Right ventricle myocardium superior (tissue), 1 donor: Measurements from ENCODE around the gene ATP5MC3. TPM values are rescaled to one million over a fixed set of nuclear protein-coding genes. Genes with fewer than 3 reads are reported as not detected.

ENCODE experiments used
- ATAC-seq: fragments of 200-7000 bp; cut with Tn5 transposase; one replicate; pipeline ENCODE4 v1.9.1; 2020; ENCODE audit warnings: mild to moderate bottlenecking; ENCODE audit not compliant: poor library complexity
- DNase-seq: peaks from one replicate; pipeline ENCODE4 v3.0.0-alpha.2; 2020
- intact Hi-C: fragments of 100-400 bp; cut with DNase I; formaldehyde crosslinking; loops from one replicate; pipeline ENCODE4 v1.11.2; 2022
- microRNA-seq: library from miRNA; unstranded; fragments of <30 nt; microRNA quantifications from one replicate; pipeline ENCODE4 v1.2.0, GENCODE V29; 2020
- total RNA-seq: library from RNA; stranded (reverse); fragmentation: NEBNext Ultra II Directional; extraction: Animal tissue kit (Norgen Biotek cat#: 25700); gene quantifications from one replicate; pipeline ENCODE4 v1.2.1, GENCODE V29; 2021
- donor health status: DM: no; HTN: yes; CAD: no; lungs with severe emphysema.

Gene ATP5MC3
- total RNA-seq, 1 donor from 2014 or later: 1,284 TPM

DNA sequence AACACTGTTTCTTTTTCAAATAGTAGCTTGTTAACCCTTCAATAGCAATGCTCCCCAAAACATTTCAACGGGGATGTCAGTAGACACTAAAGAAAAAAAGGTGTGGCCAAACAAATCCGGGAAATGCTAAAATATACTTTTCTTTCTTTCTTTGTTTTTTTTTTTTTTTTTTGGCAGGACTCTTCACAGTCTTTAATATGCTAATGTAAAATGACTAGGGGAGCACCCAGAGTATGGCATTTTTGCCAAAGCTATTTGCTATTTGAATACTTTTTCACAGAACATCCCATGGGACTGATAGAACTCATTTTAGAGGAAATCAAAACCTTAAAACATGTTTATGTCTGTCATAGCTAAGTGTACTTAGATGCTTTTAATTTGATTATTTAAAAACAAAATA, 45.6 kb downstream of the ATP5MC3 start:
- intact Hi-C loops: no loop called here
- DNase-seq (no peak), ATAC-seq (no peak)

DNA sequence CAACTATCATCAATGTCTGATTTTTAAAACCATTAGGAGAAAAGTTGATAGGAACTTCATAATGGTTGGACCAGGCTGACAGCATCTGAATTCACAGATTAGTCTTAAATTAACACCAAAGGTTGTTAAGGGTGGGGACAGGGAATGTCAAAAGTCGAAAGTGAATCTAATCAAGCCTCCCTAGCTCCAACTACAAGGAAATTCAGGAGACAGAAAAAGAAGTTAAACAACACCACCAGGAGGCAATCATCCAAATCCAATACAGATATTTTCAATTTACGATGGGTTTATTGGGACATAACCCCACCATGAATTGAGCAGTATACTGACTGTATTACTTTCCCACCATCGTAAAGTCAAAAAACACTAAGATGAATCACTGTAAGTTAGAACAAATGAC, 46.3 kb downstream of the ATP5MC3 start:
- ATAC-seq (no peak), DNase-seq (no peak)
- intact Hi-C loops: no loop called here

DNA sequence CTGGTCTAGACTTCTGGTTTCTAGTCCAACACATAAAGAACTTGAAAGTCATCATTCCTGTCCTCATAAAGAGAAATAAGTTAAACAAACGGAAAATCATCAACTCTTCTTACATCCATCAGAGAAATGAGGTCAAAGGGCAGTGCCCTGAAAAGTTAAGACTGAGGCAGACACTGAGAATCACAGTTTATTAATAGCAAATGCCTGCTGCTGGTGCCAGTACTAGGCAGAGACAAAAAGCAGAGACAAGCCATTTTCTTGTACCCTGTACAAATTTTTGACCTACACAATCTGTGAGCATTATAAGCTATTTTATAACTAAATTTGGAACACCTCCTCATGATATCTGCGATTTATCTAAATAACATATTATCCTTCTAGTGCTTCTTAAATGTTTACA, 50.3 kb downstream of the ATP5MC3 start:
- ATAC-seq (peak; percentile 84), DNase-seq (no peak)
- intact Hi-C loops: no loop called here

DNA sequence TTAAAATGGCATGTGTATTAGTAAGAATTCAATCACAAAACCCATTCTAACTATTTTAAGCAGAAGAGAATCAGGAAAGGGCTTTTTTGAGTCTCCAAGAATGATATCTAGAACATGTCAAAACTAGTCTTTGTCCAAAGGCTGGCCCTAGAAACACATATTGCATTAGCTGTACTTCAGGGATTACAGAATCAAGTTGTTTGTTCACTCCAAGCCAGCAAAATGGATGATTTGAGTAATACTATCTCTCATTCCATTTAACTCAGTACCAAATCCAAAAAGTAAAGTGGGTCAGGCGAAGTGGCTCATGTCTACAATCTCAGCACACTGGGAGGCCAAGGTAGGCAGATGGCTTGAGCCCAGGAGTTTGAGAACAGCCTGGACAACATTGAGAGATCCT, 54.8 kb downstream of the ATP5MC3 start:
- intact Hi-C loops: no loop called here
- ATAC-seq: peak; percentile 51
- no peak for DNase-seq

Small RNA genes lying within 50 kb of the gene (microRNA-seq; reads per million reads assigned to microRNA genes)
- not detected for gene MIR933

Other genes starting within 250 kb of the ATP5MC3 start
- gene CHN1, start 176.3 kb downstream of the ATP5MC3 start, total RNA-seq: 9.2 TPM
- gene ATF2, start 13.5 kb downstream of the ATP5MC3 start, total RNA-seq: 21.8 TPM